Thyroid gland (tissue), 4 donors: ENCODE measurements around the gene KLF1. TPM values are rescaled to one million over a fixed set of nuclear protein-coding genes. Genes with fewer than 3 reads are reported as not detected.
"Not testable (repeated sequence)": the region's sequence is repeated elsewhere in the genome, so short reads cannot be mapped to it uniquely, and the experiment has no call there.

Experiments used
- DNase-seq, 2 donors: peaks; one replicate each; pipeline ENCODE4 v3.0.0-alpha.2; 2019
- H3K27ac ChIP-seq, 3 donors: fragments of 200-600 bp; sonication (generic); 1 replicate in 2 of 3; 2 replicates in 1 of 3; pipeline ENCODE4 v1.5.1; 2016 to 2019; ENCODE audit warnings: mild to moderate bottlenecking in 1 of 3, moderate library complexity in 1 of 3
- H3K27me3 ChIP-seq: fragments of 200-600 bp; sonication (generic); one replicate; pipeline ENCODE4 v1.5.1; 2019
- H3K36me3 ChIP-seq, 2 donors: fragments of 200-600 bp; sonication (generic); one replicate each; pipeline ENCODE4 v1.5.1; 2016 to 2019
- H3K4me1 ChIP-seq, 2 donors: fragments of 200-600 bp; sonication (generic); one replicate each; pipeline ENCODE4 v1.5.1; 2017 to 2019
- H3K4me3 ChIP-seq, 3 donors: fragments of 200-600 bp; sonication (generic); replicated peaks in 1 of 3; 1 replicate in 2 of 3; 2 replicates in 1 of 3; pipeline ENCODE4 v1.5.1; 2016; ENCODE audit warnings: mild to moderate bottlenecking in 1 of 3
- H3K9me3 ChIP-seq: fragments of 200-600 bp; sonication (generic); one replicate; pipeline ENCODE4 v1.5.1; 2017
- CTCF ChIP-seq, 6 experiments: fragments of 200-600 bp in 3 of 6; fragments of 450-650 bp in 3 of 6; sonication (generic) in 3 of 6; IDR thresholded peaks; one replicate each; pipeline ENCODE4 v1.5.1; 2016 to 2019; ENCODE audit warnings: antibody characterized with exemption in 6 of 6, mild to moderate bottlenecking in 2 of 6, inconsistent platforms in 1 of 6, moderate library complexity in 1 of 6
- POLR2A ChIP-seq, 2 donors: fragments of 450-650 bp; IDR thresholded peaks; one replicate each; pipeline ENCODE4 v1.6.1; 2017; ENCODE audit warnings: antibody characterized with exemption in 2 of 2, mild to moderate bottlenecking in 2 of 2, moderate library complexity in 1 of 2
- WGBS, 2 donors: methylation state at CpG; one replicate each; pipeline ENCODE4 v1.1.5; 2017; 5-methylcytosine and 5-hydroxymethylcytosine counted together
- intact Hi-C: fragments of 100-400 bp; cut with DNase I; formaldehyde crosslinking; loops from one replicate; pipeline ENCODE4 v1.15.1; 2023
- total RNA-seq, 4 donors: library from RNA; depleted of rRNA; stranded (reverse); fragments of >200 nt; gene quantifications; one replicate each; pipeline ENCODE4 v1.2.3, GENCODE V29; 2016

Gene KLF1
- total RNA-seq, 4 donors from 2014 or later, result not detected

GRCh38 chr19:12891553-12892021 lies 4.6 kb upstream of the KLF1 start:
- Histone ChIP-seq H3K4me1 (peaks cover 10% of the 10 kb centered on the region in 2 donors), H3K9me3 (no peaks in the 10 kb centered on the region), H3K27ac (peak overlapping the region in 1 of 3 donors; percentile 24), H3K36me3 (peaks cover 0 to 11% of the 10 kb centered on the region in 2 donors), H3K4me3 (peak overlapping the region; percentile 44 to 71 (median 55)), H3K27me3 (no peaks in the 10 kb centered on the region)
- TF ChIP-seq POLR2A (IDR thresholded peaks at IDR 0.05) (no peak), CTCF (IDR thresholded peaks at IDR 0.05) (no peak)
- DNase-seq, result no peak
- intact Hi-C loops, result no loop called here
- 7 to 11% methylated on average over 14 to 18 of the region's 26 CpGs for WGBS, 2 donors

GRCh38 chr19:12890787-12891552 lies 4.0 kb upstream of the KLF1 start, which contains the start of gene GCDH:
Gene GCDH, plus strand, starts transcription at chr19:12891160. Its CDS starts 145 bp downstream, at chr19:12891305.
- TF ChIP-seq CTCF (IDR thresholded peaks at IDR 0.05) (peak in 1 of 6 experiments; percentile 23), POLR2A (IDR thresholded peaks at IDR 0.05) (peak in 1 of 2 donors; percentile 78)
- 0 to 1% methylated on average over 35 to 36 of the region's 49 CpGs for WGBS, 2 donors
- Histone ChIP-seq H3K9me3 (no peaks in the 10 kb centered on the region), H3K4me3 (peak within 1 kb of the TSS; percentile 44 to 71 (median 55)), H3K36me3 (peaks cover 0 to 11% of the 10 kb centered on the region in 2 donors), H3K27me3 (no peaks in the 10 kb centered on the region), H3K27ac (peak within 1 kb of the TSS in 1 of 3 donors; percentile 24), H3K4me1 (peaks cover 10 to 11% of the 10 kb centered on the region in 2 donors)
- intact Hi-C loops, result no loop called here
- peak; percentile 99 for DNase-seq

- H3K9me3 ChIP-seq, H3K27ac ChIP-seq, H3K27me3 ChIP-seq, intact Hi-C loops, DNase-seq, H3K4me3 ChIP-seq: not testable (repeated sequence)
- WGBS, 2 donors, result 19% methylated on average over 10 of the region's 10 CpGs
- peaks cover 0 to 11% of the 10 kb centered on the region in 2 donors for H3K36me3 ChIP-seq
- peaks cover 15 to 16% of the 10 kb centered on the region in 2 donors for H3K4me1 ChIP-seq
These were observed 3.3 kb upstream of the KLF1 start for GRCh38 chr19:12890299-12890786.

- no peaks in the 10 kb centered on the region for H3K9me3 ChIP-seq
- WGBS, 2 donors, result 71 to 77% methylated on average over 5 of the region's 5 CpGs
- H3K4me3 ChIP-seq, result no peak overlapping the region
- no peak for DNase-seq
- peaks cover 22 to 24% of the 10 kb centered on the region in 2 donors for H3K4me1 ChIP-seq
- H3K27me3 ChIP-seq, result no peaks in the 10 kb centered on the region
- H3K27ac ChIP-seq, result no peak overlapping the region
- intact Hi-C loops, result loop anchor here (10.0 kb wide), 1 partner anchor 47 kb away; the partner anchor contains the start of genes CALR and FARSA
- TF ChIP-seq POLR2A (IDR thresholded peaks at IDR 0.05) (no peak), CTCF (IDR thresholded peaks at IDR 0.05) (no peak)
- no peaks in the 10 kb centered on the region for H3K36me3 ChIP-seq
These were observed 1.1 kb upstream of the KLF1 start for GRCh38 chr19:12888006-12888603.

DNA sequence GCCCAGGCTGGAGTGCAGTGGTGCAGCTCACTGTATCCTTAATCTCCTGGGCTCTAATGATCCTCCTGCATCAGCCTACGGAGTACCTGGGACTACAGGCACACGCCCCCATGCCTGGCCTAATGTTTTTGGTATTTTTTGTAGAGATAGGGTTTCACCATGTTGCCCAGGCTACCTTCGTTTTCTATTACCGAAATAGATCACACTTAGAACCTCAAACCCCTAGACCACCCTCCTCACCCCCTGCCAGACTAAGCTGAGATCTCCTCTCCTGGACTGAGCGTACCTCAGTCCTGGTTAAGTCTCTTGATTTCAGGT lies 391 bp downstream of the KLF1 start:
- H3K27ac ChIP-seq, result no peak overlapping the region
- no peak overlapping the region for H3K4me3 ChIP-seq
- intact Hi-C loops, result loop anchor here (2.0 to 10.0 kb wide), 2 partner anchors 48 to 78 kb away; partner anchors contain the start of genes CALR and FARSA
- H3K9me3 ChIP-seq, result no peaks in the 10 kb centered on the region
- no peak for TF ChIP-seq CTCF (IDR thresholded peaks at IDR 0.05)
- H3K27me3 ChIP-seq, result no peaks in the 10 kb centered on the region
- no peaks in the 10 kb centered on the region for H3K36me3 ChIP-seq
- 84 to 91% methylated on average over 5 of the region's 5 CpGs for WGBS, 2 donors
- no peak for DNase-seq
- peaks cover 14 to 16% of the 10 kb centered on the region in 2 donors for H3K4me1 ChIP-seq
